GM21423 (cell line): ENCODE measurements around the gene ST6GALNAC6.
"Not testable (repeated sequence)": the region's sequence is repeated elsewhere in the genome, so short reads cannot be mapped to it uniquely, and the experiment has no call there.

ENCODE experiments used
- ATAC-seq: cut with Tn5 transposase; IDR thresholded peaks from one replicate; pipeline ENCODE4 v1.9.1; 2021; ENCODE audit warnings: mild to moderate bottlenecking, moderate library complexity; ENCODE audit not compliant: unreplicated experiment

Gene ST6GALNAC6

GRCh38 chr9:127897193-127897692 is 2.2 kb downstream of the ST6GALNAC6 start:
- no peak for ATAC-seq

- no peak for ATAC-seq
Observed at GRCh38 chr9:127896395-127897192, 2.8 kb downstream of the ST6GALNAC6 start.

GRCh38 chr9:127895811-127896210 is 3.6 kb downstream of the ST6GALNAC6 start:
- ATAC-seq: no peak

- ATAC-seq: no peak
Observed at GRCh38 chr9:127893392-127893791, 6.0 kb downstream of the ST6GALNAC6 start.

GRCh38 chr9:127892831-127893230 is 6.6 kb downstream of the ST6GALNAC6 start:
- no peak for ATAC-seq

- no peak for ATAC-seq
Observed at GRCh38 chr9:127890053-127890452, 9.3 kb downstream of the ST6GALNAC6 start.

- ATAC-seq: no peak
Observed at GRCh38 chr9:127887792-127888191, 11.6 kb downstream of the ST6GALNAC6 start.

- no peak for ATAC-seq
Observed at GRCh38 chr9:127886401-127886972, 12.9 kb downstream of the ST6GALNAC6 start.

GRCh38 chr9:127885508-127886281 is 13.7 kb downstream of the ST6GALNAC6 start:
- no peak for ATAC-seq

GRCh38 chr9:127884976-127885490 is 14.4 kb downstream of the ST6GALNAC6 start:
- ATAC-seq: no peak

- ATAC-seq: no peak
Observed at GRCh38 chr9:127884427-127884911, 14.9 kb downstream of the ST6GALNAC6 start.

- no peak for ATAC-seq
Observed at GRCh38 chr9:127883959-127884358, 15.4 kb downstream of the ST6GALNAC6 start.

- not testable (repeated sequence) for ATAC-seq
Observed at GRCh38 chr9:127881715-127882114, 17.7 kb downstream of the ST6GALNAC6 start.

GRCh38 chr9:127880143-127880542 is 19.3 kb downstream of the ST6GALNAC6 start:
- ATAC-seq: no peak

- no peak for ATAC-seq
Observed at GRCh38 chr9:127878652-127879390, 20.6 kb downstream of the ST6GALNAC6 start.

- ATAC-seq: no peak
Observed at GRCh38 chr9:127878001-127878651, 21.3 kb downstream of the ST6GALNAC6 start.

- ATAC-seq: no peak
Observed at GRCh38 chr9:127877566-127877998, 21.8 kb downstream of the ST6GALNAC6 start, which contains the start of gene AK1. Gene AK1 (minus strand): TSS chr9:127877675. CDS start chr9:127874617, 3,058 bp downstream.

- no peak for ATAC-seq
Observed at GRCh38 chr9:127876764-127877562, 22.4 kb downstream of the ST6GALNAC6 start.
